GM13977 (cell line): Measurements from ENCODE around the gene RASSF3.
"Not testable (repeated sequence)": the region's sequence is repeated elsewhere in the genome, so short reads cannot be mapped to it uniquely, and the experiment has no call there.

Experiments used
- DNase-seq: peaks from one replicate; pipeline ENCODE4 v3.0.0; 2012; ENCODE audit warnings: low spot score
- CTCF ChIP-seq: IDR thresholded peaks from 2 replicates; pipeline ENCODE4 v1.5.1; 2012; ENCODE audit warnings: mild to moderate bottlenecking, control low read depth; ENCODE audit not compliant: insufficient read depth; ENCODE audit errors: extremely low read depth, missing control alignments
- in situ Hi-C: fragments of 300-500 bp; cut with MboI; formaldehyde crosslinking; loops from one replicate; pipeline ENCODE4 v1.12.0; 2022; ENCODE audit warnings: low sequenced_read_pairs, low pct_unique_long_range_greater_than_20kb, mixed read lengths, inconsistent platforms; ENCODE audit not compliant: unreplicated experiment

RASSF3 gene

GRCh38 chr12:64687816-64688215 is 77.5 kb downstream of the RASSF3 start:
- in situ Hi-C loops: no loop called here
- no peak for DNase-seq
- TF ChIP-seq CTCF: no peak

- DNase-seq: no peak
- in situ Hi-C loops: no loop called here
- no peak for TF ChIP-seq CTCF
Observed at GRCh38 chr12:64688219-64688618, 77.9 kb downstream of the RASSF3 start.

GRCh38 chr12:64688715-64689114 is 78.4 kb downstream of the RASSF3 start:
- DNase-seq: no peak

GRCh38 chr12:64690236-64690635 is 79.9 kb downstream of the RASSF3 start:
- in situ Hi-C loops, DNase-seq: not testable (repeated sequence)

More at GRCh38 chr12:64688715-64689114, 78.4 kb downstream of the RASSF3 start:
- TF ChIP-seq CTCF: no peak
- in situ Hi-C loops: no loop called here

GRCh38 chr12:64691227-64691794 is 81.0 kb downstream of the RASSF3 start:
- no peak for TF ChIP-seq CTCF
- DNase-seq: no peak
- in situ Hi-C loops: no loop called here

GRCh38 chr12:64691795-64692583 is 81.7 kb downstream of the RASSF3 start:
- no peak for TF ChIP-seq CTCF
- in situ Hi-C loops: no loop called here
- no peak for DNase-seq

GRCh38 chr12:64694130-64695040 is 84.1 kb downstream of the RASSF3 start:
- in situ Hi-C loops: no loop called here
- no peak for TF ChIP-seq CTCF

More at GRCh38 chr12:64694130-64695040, 84.1 kb downstream of the RASSF3 start:
- no peak for DNase-seq
